Measurements from ENCODE around the gene OLFM4. TPM values are rescaled to one million over a fixed set of nuclear protein-coding genes. Genes with fewer than 3 reads are reported as not detected.

The OLFM4 gene
- total and polyA plus RNA-seq, 2 donors (not counting 1 experiment from before 2014, with no cell fraction given): not detected

DNA sequence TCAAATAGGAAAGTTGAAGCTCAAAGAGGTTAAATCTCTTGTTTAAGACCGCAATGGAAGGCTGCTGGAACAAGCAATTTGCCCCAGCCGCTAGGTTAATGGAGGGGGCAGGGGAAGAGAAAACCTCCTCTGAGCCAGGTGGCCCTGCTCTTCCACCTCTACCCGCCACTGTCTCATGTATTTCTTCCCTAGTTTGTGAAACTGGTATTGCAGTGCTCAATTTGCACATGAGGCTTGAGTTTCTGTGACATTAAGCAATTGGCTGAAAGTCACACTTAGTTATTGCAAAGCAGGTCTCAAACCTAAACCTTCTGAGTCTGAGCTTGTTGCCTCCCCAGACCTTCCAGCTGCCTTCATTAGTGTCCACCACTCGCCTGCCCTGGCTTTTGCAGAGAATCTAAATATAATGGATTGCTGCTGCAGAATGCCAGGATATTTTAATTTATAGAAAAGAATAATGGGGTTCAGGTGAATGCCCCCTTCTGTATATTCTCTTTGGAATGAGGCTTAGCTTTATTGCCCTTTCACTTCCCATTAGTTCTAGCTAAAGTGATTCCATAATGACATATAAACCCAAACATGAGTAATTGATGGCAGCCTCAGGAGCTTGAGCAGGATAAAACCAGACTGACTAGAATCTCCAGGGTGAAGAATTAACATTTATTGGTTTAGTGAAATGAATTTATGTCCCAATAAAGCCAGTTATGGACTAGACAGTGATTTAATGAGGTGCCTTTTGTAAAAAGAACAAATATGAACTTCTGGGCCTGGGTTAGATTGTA, 27.0 kb upstream of the OLFM4 start:
- H3K79me2 ChIP-seq (ENCODE audit: control insufficient read depth, insufficient read depth, low read length): no peaks in the 10 kb centered on the region
- no peaks in the 10 kb centered on the region for H3K4me1 ChIP-seq (ENCODE audit: control insufficient read depth, extremely low read depth, insufficient read depth, low read length)
- H2AFZ ChIP-seq (ENCODE audit: low read length): no peak overlapping the region
- no peak for DNase-seq (ENCODE audit: low read depth in 2 of 2)
- no peaks in the 10 kb centered on the region for H3K36me3 ChIP-seq (ENCODE audit: control insufficient read depth, insufficient read depth, low read length)
- no peak overlapping the region for H3K9ac ChIP-seq (ENCODE audit: insufficient read depth, low read length)
- no peak for TF ChIP-seq EZH2 (IDR thresholded peaks at IDR 0.05; ENCODE audit: low read length, missing control alignments)
- TF ChIP-seq, protein P1, sequence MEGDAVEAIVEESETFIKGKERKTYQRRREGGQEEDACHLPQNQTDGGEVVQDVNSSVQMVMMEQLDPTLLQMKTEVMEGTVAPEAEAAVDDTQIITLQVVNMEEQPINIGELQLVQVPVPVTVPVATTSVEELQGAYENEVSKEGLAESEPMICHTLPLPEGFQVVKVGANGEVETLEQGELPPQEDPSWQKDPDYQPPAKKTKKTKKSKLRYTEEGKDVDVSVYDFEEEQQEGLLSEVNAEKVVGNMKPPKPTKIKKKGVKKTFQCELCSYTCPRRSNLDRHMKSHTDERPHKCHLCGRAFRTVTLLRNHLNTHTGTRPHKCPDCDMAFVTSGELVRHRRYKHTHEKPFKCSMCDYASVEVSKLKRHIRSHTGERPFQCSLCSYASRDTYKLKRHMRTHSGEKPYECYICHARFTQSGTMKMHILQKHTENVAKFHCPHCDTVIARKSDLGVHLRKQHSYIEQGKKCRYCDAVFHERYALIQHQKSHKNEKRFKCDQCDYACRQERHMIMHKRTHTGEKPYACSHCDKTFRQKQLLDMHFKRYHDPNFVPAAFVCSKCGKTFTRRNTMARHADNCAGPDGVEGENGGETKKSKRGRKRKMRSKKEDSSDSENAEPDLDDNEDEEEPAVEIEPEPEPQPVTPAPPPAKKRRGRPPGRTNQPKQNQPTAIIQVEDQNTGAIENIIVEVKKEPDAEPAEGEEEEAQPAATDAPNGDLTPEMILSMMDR (conservative IDR thresholded peaks at IDR 0.05 in 1 of 2, IDR thresholded peaks at IDR 0.05 in 1 of 2; ENCODE audit: low read depth in 1 of 2, low read length in 2 of 2): no peak
- H4K20me1 ChIP-seq (ENCODE audit: control insufficient read depth, extremely low read depth, insufficient read depth, low read length): no peaks in the 10 kb centered on the region
- H3K4me2 ChIP-seq (ENCODE audit: extremely low read depth, insufficient read depth, low read length): no peak overlapping the region
- H3K27ac ChIP-seq (ENCODE audit: insufficient read depth, low read length): no peak overlapping the region
- H3K4me3 ChIP-seq (replicated peaks in 1 of 4; ENCODE audit: control extremely low read depth in 1 of 4, insufficient read depth in 1 of 4, low read depth in 3 of 4, low read length in 4 of 4): no peak overlapping the region
- no peaks in the 10 kb centered on the region for H3K27me3 ChIP-seq (ENCODE audit: control insufficient read depth, insufficient read depth, low read length)
- H3K9me3 ChIP-seq (ENCODE audit: control insufficient read depth, insufficient read depth, low read depth, low read length): no peaks in the 10 kb centered on the region

DNA sequence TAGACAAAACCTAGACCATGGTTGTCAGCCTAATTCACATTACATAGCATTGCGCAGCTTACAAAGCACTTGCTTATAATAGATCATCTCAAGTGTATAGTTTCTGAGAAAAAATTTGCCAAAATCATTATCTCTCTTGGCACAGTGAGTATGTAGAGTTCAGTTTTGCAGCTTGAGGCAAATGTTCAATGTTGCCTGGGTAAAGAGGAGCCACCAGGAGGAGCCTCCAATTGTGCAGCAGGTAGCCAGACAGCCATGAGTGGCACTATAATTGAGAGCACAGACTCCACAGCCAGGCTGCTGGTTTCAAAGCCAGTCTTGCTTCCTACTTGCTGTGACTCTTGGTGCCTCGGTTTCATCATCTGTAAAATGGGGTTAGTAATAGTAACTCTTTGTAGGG, 24.0 kb upstream of the OLFM4 start:
- H3K9ac ChIP-seq (ENCODE audit: insufficient read depth, low read length): no peak overlapping the region
- H3K27me3 ChIP-seq (ENCODE audit: control insufficient read depth, insufficient read depth, low read length): no peaks in the 10 kb centered on the region
- H3K36me3 ChIP-seq (ENCODE audit: control insufficient read depth, insufficient read depth, low read length): no peaks in the 10 kb centered on the region
- no peak overlapping the region for H3K4me3 ChIP-seq (replicated peaks in 1 of 4; ENCODE audit: control extremely low read depth in 1 of 4, insufficient read depth in 1 of 4, low read depth in 3 of 4, low read length in 4 of 4)
- no peaks in the 10 kb centered on the region for H3K9me3 ChIP-seq (ENCODE audit: control insufficient read depth, insufficient read depth, low read depth, low read length)
- no peaks in the 10 kb centered on the region for H3K4me1 ChIP-seq (ENCODE audit: control insufficient read depth, extremely low read depth, insufficient read depth, low read length)
- no peak overlapping the region for H3K4me2 ChIP-seq (ENCODE audit: extremely low read depth, insufficient read depth, low read length)
- H2AFZ ChIP-seq (ENCODE audit: low read length): no peak overlapping the region
- H3K79me2 ChIP-seq (ENCODE audit: control insufficient read depth, insufficient read depth, low read length): no peaks in the 10 kb centered on the region
- no peak for TF ChIP-seq EZH2 (IDR thresholded peaks at IDR 0.05; ENCODE audit: low read length, missing control alignments)
- TF ChIP-seq, protein P1 (conservative IDR thresholded peaks at IDR 0.05 in 1 of 2, IDR thresholded peaks at IDR 0.05 in 1 of 2; ENCODE audit: low read depth in 1 of 2, low read length in 2 of 2): no peak
- no peak overlapping the region for H3K27ac ChIP-seq (ENCODE audit: insufficient read depth, low read length)
- no peaks in the 10 kb centered on the region for H4K20me1 ChIP-seq (ENCODE audit: control insufficient read depth, extremely low read depth, insufficient read depth, low read length)
- no peak for DNase-seq (ENCODE audit: low read depth in 2 of 2)

DNA sequence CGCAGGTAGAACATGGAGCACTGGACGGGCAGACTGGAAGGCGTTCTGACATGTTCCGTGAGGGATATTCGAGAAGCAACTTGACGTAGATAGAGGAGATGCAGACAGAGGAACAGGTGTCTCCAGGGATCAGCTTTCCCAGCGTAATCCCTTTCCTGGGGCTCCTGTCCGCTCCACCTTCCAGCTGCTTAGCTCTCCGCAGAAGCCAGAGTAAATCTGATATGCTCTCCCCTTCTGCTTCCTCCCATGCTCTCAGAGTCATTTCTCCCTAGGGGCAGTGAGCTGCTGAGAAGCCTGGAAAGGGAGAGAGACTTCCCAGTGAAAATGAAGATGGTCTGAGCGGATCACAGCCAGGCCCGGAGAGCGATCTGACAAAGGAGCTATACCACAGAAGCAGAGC, 23.0 kb upstream of the OLFM4 start:
- no peak overlapping the region for H3K4me2 ChIP-seq (ENCODE audit: extremely low read depth, insufficient read depth, low read length)
- no peaks in the 10 kb centered on the region for H3K4me1 ChIP-seq (ENCODE audit: control insufficient read depth, extremely low read depth, insufficient read depth, low read length)
- DNase-seq (ENCODE audit: low read depth in 2 of 2): no peak
- no peaks in the 10 kb centered on the region for H3K9me3 ChIP-seq (ENCODE audit: control insufficient read depth, insufficient read depth, low read depth, low read length)
- H3K79me2 ChIP-seq (ENCODE audit: control insufficient read depth, insufficient read depth, low read length): no peaks in the 10 kb centered on the region
- no peak overlapping the region for H3K4me3 ChIP-seq (replicated peaks in 1 of 4; ENCODE audit: control extremely low read depth in 1 of 4, insufficient read depth in 1 of 4, low read depth in 3 of 4, low read length in 4 of 4)
- no peak overlapping the region for H3K27ac ChIP-seq (ENCODE audit: insufficient read depth, low read length)
- no peaks in the 10 kb centered on the region for H3K27me3 ChIP-seq (ENCODE audit: control insufficient read depth, insufficient read depth, low read length)
- no peaks in the 10 kb centered on the region for H4K20me1 ChIP-seq (ENCODE audit: control insufficient read depth, extremely low read depth, insufficient read depth, low read length)
- H2AFZ ChIP-seq (ENCODE audit: low read length): no peak overlapping the region
- TF ChIP-seq, protein P1 (conservative IDR thresholded peaks at IDR 0.05 in 1 of 2, IDR thresholded peaks at IDR 0.05 in 1 of 2; ENCODE audit: low read depth in 1 of 2, low read length in 2 of 2): no peak
- TF ChIP-seq EZH2 (IDR thresholded peaks at IDR 0.05; ENCODE audit: low read length, missing control alignments): no peak
- no peak overlapping the region for H3K9ac ChIP-seq (ENCODE audit: insufficient read depth, low read length)
- H3K36me3 ChIP-seq (ENCODE audit: control insufficient read depth, insufficient read depth, low read length): no peaks in the 10 kb centered on the region

Measured in fibroblast of lung (primary cell).